Measurements from ENCODE around the gene GRXCR1.

DNA sequence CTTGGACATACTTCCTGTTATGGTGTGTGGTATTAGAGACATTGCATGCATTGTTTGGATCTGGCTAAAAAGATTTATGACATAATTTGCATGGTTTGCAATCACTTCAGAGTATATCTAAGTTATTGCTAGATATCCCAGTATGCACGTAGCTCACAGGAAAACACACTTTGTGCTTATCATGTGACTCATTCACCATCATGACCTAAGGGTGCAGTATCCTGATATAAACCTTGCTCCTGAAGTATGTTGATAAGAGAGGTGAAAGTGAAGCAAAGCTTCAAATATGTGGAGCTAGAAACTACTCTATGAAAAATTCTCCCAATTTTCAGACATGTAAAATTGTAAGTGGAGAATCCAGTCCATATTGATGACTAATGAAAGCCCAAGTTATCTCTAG, 46.9 kb upstream of the GRXCR1 start:
- TF ChIP-seq, protein P1, sequence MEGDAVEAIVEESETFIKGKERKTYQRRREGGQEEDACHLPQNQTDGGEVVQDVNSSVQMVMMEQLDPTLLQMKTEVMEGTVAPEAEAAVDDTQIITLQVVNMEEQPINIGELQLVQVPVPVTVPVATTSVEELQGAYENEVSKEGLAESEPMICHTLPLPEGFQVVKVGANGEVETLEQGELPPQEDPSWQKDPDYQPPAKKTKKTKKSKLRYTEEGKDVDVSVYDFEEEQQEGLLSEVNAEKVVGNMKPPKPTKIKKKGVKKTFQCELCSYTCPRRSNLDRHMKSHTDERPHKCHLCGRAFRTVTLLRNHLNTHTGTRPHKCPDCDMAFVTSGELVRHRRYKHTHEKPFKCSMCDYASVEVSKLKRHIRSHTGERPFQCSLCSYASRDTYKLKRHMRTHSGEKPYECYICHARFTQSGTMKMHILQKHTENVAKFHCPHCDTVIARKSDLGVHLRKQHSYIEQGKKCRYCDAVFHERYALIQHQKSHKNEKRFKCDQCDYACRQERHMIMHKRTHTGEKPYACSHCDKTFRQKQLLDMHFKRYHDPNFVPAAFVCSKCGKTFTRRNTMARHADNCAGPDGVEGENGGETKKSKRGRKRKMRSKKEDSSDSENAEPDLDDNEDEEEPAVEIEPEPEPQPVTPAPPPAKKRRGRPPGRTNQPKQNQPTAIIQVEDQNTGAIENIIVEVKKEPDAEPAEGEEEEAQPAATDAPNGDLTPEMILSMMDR (IDR thresholded peaks at IDR 0.05): no peak
- no peak for TF ChIP-seq POLR2A (IDR thresholded peaks at IDR 0.05)

All from Peyer's patch (tissue), 4 donors.